H1 (cell line): ENCODE measurements around the gene TOM1. TPM values are rescaled to one million over a fixed set of nuclear protein-coding genes. Genes with fewer than 3 reads are reported as not detected.

ENCODE experiments used
- CTCF ChIA-PET: fragments of 300-600 bp; sonication (Branson Sonifier 250); formaldehyde crosslinking; loops from one replicate; lab custom pipeline; 2021; ENCODE audit not compliant: partially characterized antibody; lab: Charles Lee
- POLR2A ChIA-PET: fragments of 300-600 bp; sonication (Branson Sonifier 250); formaldehyde crosslinking; loops from one replicate; lab custom pipeline; 2021; ENCODE audit warnings: inconsistent platforms; ENCODE audit not compliant: partially characterized antibody; lab: Charles Lee
- DNase-seq, 2 experiments: peaks; one replicate each; pipeline versions ENCODE4 v3.0.0 to v3.0.0-alpha.2; 2010 to 2022; ENCODE audit warnings: low spot score in 2 of 2, low read depth in 1 of 2, mixed read lengths in 1 of 2
- FAIRE-seq: peaks from 2 replicates; lab custom pipeline; 2011; peaks lifted over from hg19 to GRCh38; lab: Jason Lieb, UNC
- H2AFZ ChIP-seq: 2 replicates; pipeline ENCODE4 v1.8.1; 2012; ENCODE audit warnings: low read length, inconsistent platforms
- H2AK5ac ChIP-seq: 2 replicates; pipeline ENCODE4 v1.6.1; 2013; ENCODE audit warnings: low read depth, low read length
- H2BK120ac ChIP-seq: replicated peaks from 2 replicates; pipeline ENCODE3; 2013; ENCODE audit warnings: low read depth, low read length, inconsistent platforms
- H2BK12ac ChIP-seq: 2 replicates; pipeline ENCODE4 v1.6.1; 2013; ENCODE audit warnings: low read depth, low read length
- H2BK15ac ChIP-seq: 2 replicates; pipeline ENCODE4 v1.6.1; 2013; ENCODE audit warnings: low read length
- H2BK20ac ChIP-seq: 2 replicates; pipeline ENCODE4 v1.6.1; 2013; ENCODE audit warnings: low read length
- H2BK5ac ChIP-seq: 2 replicates; pipeline ENCODE4 v1.6.1; 2013; ENCODE audit warnings: low read depth, low read length
- H3K14ac ChIP-seq: 2 replicates; pipeline ENCODE4 v1.6.1; 2013; ENCODE audit warnings: inconsistent platforms; ENCODE audit not compliant: insufficient read length
- H3K18ac ChIP-seq: 2 replicates; pipeline ENCODE4 v1.6.1; 2013; ENCODE audit warnings: low read length; ENCODE audit errors: extremely low read depth
- H3K23ac ChIP-seq: 2 replicates; pipeline ENCODE4 v1.6.1; 2013; ENCODE audit warnings: inconsistent platforms; ENCODE audit not compliant: insufficient read length
- H3K23me2 ChIP-seq: 2 replicates; pipeline ENCODE4 v1.6.1; 2013; ENCODE audit warnings: low read depth, low read length
- H3K27ac ChIP-seq: 2 replicates; pipeline ENCODE4 v1.6.1; 2011; ENCODE audit warnings: low read depth, low read length, inconsistent platforms
- H3K27me3 ChIP-seq, 4 experiments: replicated peaks in 1 of 4; 1 replicate in 1 of 4; 2 replicates in 3 of 4; pipeline versions ENCODE4 v1.6.1 to v1.8.1; 2011 to 2013; ENCODE audit warnings: low read length in 3 of 4, mild to moderate bottlenecking in 3 of 4, inconsistent platforms in 2 of 4, mixed read lengths in 2 of 4, moderate library complexity in 1 of 4; ENCODE audit not compliant: control insufficient read depth in 3 of 4, insufficient read depth in 3 of 4; ENCODE audit errors: extremely low read depth in 1 of 4
- H3K36me3 ChIP-seq, 4 experiments: 2 replicates each; pipeline versions ENCODE4 v1.6.1 to v1.8.1; 2011 to 2013; ENCODE audit warnings: mild to moderate bottlenecking in 4 of 4, low read length in 3 of 4, moderate library complexity in 2 of 4, control low read depth in 1 of 4, inconsistent platforms in 1 of 4; ENCODE audit not compliant: insufficient read depth in 4 of 4, control insufficient read depth in 2 of 4
- H3K4ac ChIP-seq: replicated peaks from 2 replicates; pipeline ENCODE3; 2013; ENCODE audit warnings: low read length, low read depth, mixed read lengths, inconsistent platforms; ENCODE audit not compliant: insufficient read length
- H3K4me1 ChIP-seq, 4 experiments: replicated peaks in 1 of 4; 1 replicate in 1 of 4; 2 replicates in 3 of 4; pipeline versions ENCODE4 v1.6.1 to v1.8.1; 2011 to 2013; ENCODE audit warnings: low read length in 3 of 4, inconsistent platforms in 2 of 4, mixed read lengths in 1 of 4; ENCODE audit not compliant: insufficient read depth in 4 of 4, control insufficient read depth in 3 of 4
- H3K4me2 ChIP-seq, 2 experiments: 2 replicates each; pipeline versions ENCODE4 v1.6.1 to v1.8.1; 2011 to 2013; ENCODE audit warnings: low read depth in 2 of 2, low read length in 2 of 2, control low read depth in 1 of 2, inconsistent platforms in 1 of 2, mild to moderate bottlenecking in 1 of 2; ENCODE audit not compliant: insufficient read depth in 1 of 2
- H3K4me3 ChIP-seq, 4 experiments: fragments of 200-600, 300-600 bp in 1 of 4; sonication (generic), shearing (Covaris generic), sonication (Bioruptor Twin) in 1 of 4; 2 replicates each; pipeline versions ENCODE4 v1.5.1 to v1.8.1; 2011 to 2016; ENCODE audit warnings: low read length in 4 of 4, low read depth in 3 of 4, control low read depth in 2 of 4, inconsistent platforms in 2 of 4, mild to moderate bottlenecking in 2 of 4, mixed read lengths in 1 of 4, moderate library complexity in 1 of 4; ENCODE audit not compliant: insufficient read depth in 2 of 4; ENCODE audit errors: extremely low read depth in 1 of 4
- H3K56ac ChIP-seq: replicated peaks from 2 replicates; pipeline ENCODE3; 2013; ENCODE audit warnings: low read depth, mild to moderate bottlenecking, mixed read lengths, low read length, inconsistent platforms; ENCODE audit not compliant: insufficient read length
- H3K79me1 ChIP-seq: 2 replicates; pipeline ENCODE4 v1.6.1; 2013; ENCODE audit warnings: low read depth, low read length, control low read depth
- H3K79me2 ChIP-seq, 2 experiments: 2 replicates each; pipeline versions ENCODE4 v1.6.1 to v1.8.1; 2012 to 2013; ENCODE audit warnings: low read length in 2 of 2, mild to moderate bottlenecking in 2 of 2, inconsistent platforms in 1 of 2; ENCODE audit not compliant: insufficient read depth in 2 of 2, control insufficient read depth in 1 of 2
- H3K9ac ChIP-seq, 4 experiments: replicated peaks in 1 of 4; 1 replicate in 1 of 4; 2 replicates in 3 of 4; pipeline versions ENCODE4 v1.6.1 to v1.8.1; 2011 to 2013; ENCODE audit warnings: low read depth in 3 of 4, low read length in 3 of 4, control low read depth in 2 of 4, mild to moderate bottlenecking in 2 of 4, moderate library complexity in 2 of 4, inconsistent platforms in 1 of 4; ENCODE audit errors: extremely low read depth in 1 of 4
- H3K9me3 ChIP-seq, 2 experiments: 2 replicates each; pipeline versions ENCODE4 v1.6.1 to v1.8.1; 2012 to 2013; ENCODE audit warnings: mild to moderate bottlenecking in 2 of 2, moderate library complexity in 2 of 2, control low read depth in 1 of 2, inconsistent platforms in 1 of 2, low read depth in 1 of 2, low read length in 1 of 2, mixed read lengths in 1 of 2; ENCODE audit not compliant: insufficient read depth in 2 of 2
- H4K20me1 ChIP-seq, 2 experiments: replicated peaks in 1 of 2; 2 replicates each; pipeline versions ENCODE3 to v1.8.1; 2011 to 2013; ENCODE audit warnings: inconsistent platforms in 2 of 2, low read length in 2 of 2, mild to moderate bottlenecking in 1 of 2; ENCODE audit not compliant: insufficient read depth in 2 of 2, control insufficient read depth in 1 of 2
- H4K5ac ChIP-seq: 2 replicates; pipeline ENCODE4 v1.6.1; 2013; ENCODE audit warnings: low read length, low read depth, mixed read lengths, inconsistent platforms; ENCODE audit not compliant: insufficient read length
- H4K8ac ChIP-seq: 2 replicates; pipeline ENCODE4 v1.8.0; 2013; ENCODE audit warnings: mild to moderate bottlenecking, moderate library complexity, low read length, inconsistent platforms; ENCODE audit not compliant: insufficient read depth; ENCODE audit errors: extremely low read depth
- H4K91ac ChIP-seq: replicated peaks from 2 replicates; pipeline ENCODE3; 2013; ENCODE audit warnings: low read length, mixed read lengths, inconsistent platforms; ENCODE audit not compliant: insufficient read length
- CEBPB ChIP-seq: IDR thresholded peaks from 2 replicates; pipeline ENCODE4 v1.6.1; 2012; ENCODE audit warnings: low read depth, low read length
- HDAC6 ChIP-seq: IDR thresholded peaks from one replicate; pipeline ENCODE4 v1.7.1; 2012; ENCODE audit warnings: low read depth, mild to moderate bottlenecking, inconsistent platforms, low read length, moderate library complexity
- NANOG ChIP-seq: IDR thresholded peaks from 2 replicates; pipeline ENCODE4 v1.6.1; 2011; ENCODE audit warnings: low read length, low read depth, mild to moderate bottlenecking, inconsistent platforms; ENCODE audit not compliant: insufficient read depth, poor library complexity, severe bottlenecking
- POLR2A ChIP-seq, 2 experiments: IDR thresholded peaks; 1 replicate in 1 of 2; 2 replicates in 1 of 2; pipeline ENCODE4 v1.6.1; 2011; ENCODE audit warnings: low read depth in 2 of 2, low read length in 2 of 2, mild to moderate bottlenecking in 2 of 2; ENCODE audit errors: control extremely low read depth in 1 of 2
- WGBS, 2 experiments: shearing (Covaris generic) in 1 of 2; methylation state at CpG; one replicate each; pipeline versions ENCODE4 v1.1.6 to v1.1.7; 2013 to 2015; ENCODE audit warnings: low lambda C conversion rate in 2 of 2, mixed read lengths in 2 of 2, inconsistent platforms in 1 of 2, low coverage in 1 of 2, missing lambda C conversion rate in 1 of 2; ENCODE audit not compliant: insufficient replicate concordance in 2 of 2, insufficient coverage in 1 of 2, insufficient read length in 1 of 2; ENCODE audit errors: extremely low coverage in 1 of 2, missing lambda C conversion rate in 1 of 2; 5-methylcytosine and 5-hydroxymethylcytosine counted together
- polyA plus RNA-seq, 7 experiments: library from polyadenylated mRNA; depleted of rRNA in 3 of 7; stranded (reverse) in 5 of 7; unstranded in 2 of 7; fragments of >200 nt in 5 of 7; fragments of 200-250 nt in 2 of 7; gene quantifications; 1 replicate in 5 of 7; 2 replicates in 1 of 7; 4 replicates in 1 of 7; pipeline versions ENCODE4 v1.2.1 to v1.2.3, GENCODE V29; 2011 to 2013; ENCODE audit warnings: missing spikeins in 2 of 7, mixed read lengths in 2 of 7
- total RNA-seq: library from RNA; stranded (reverse); fragmentation: NEBNext Ultra II Directional; extraction: Animal tissue kit (Norgen Biotek cat#: 25700); gene quantifications from 2 replicates; pipeline ENCODE4 v1.2.1, GENCODE V29; 2021
- TF ChIP-seq, protein P1 (sequence below): IDR thresholded peaks from 2 replicates; pipeline ENCODE4 v1.6.1; 2012; ENCODE audit warnings: low read length, inconsistent platforms

TOM1 gene
- total and polyA plus RNA-seq, 2 of the 8 experiments (the other 6 are each of a cell fraction or from before 2014, with no cell fraction given): 25.1 to 39.2 TPM

- Histone ChIP-seq H2AFZ (no peak overlapping the region), H3K9ac (no peak overlapping the region), H2AK5ac (no peak overlapping the region), H4K91ac (no peak overlapping the region), H3K27ac (no peak overlapping the region), H4K8ac (no peak overlapping the region), H4K5ac (no peak overlapping the region), H3K18ac (no peak overlapping the region), H3K23ac (no peak overlapping the region), H3K4ac (no peak overlapping the region), H3K4me1 (peaks cover 8 to 13% (median 10%) of the 10 kb centered on the region in 4 experiments), H3K9me3 (no peaks in the 10 kb centered on the region), H3K79me1 (peaks cover 2% of the 10 kb centered on the region; the same call in 1 of the 2 replicates), H4K20me1 (no peaks in the 10 kb centered on the region), H3K4me2 (no peak overlapping the region; a peak in 1 of 4 replicates), H2BK12ac (no peak overlapping the region), H3K79me2 (peaks cover 0 to 4% of the 10 kb centered on the region in 2 experiments; a peak in 1 of 4 replicates), H3K36me3 (peaks cover 0 to 13% (median 2%) of the 10 kb centered on the region in 4 experiments; a peak in 2 of 8 replicates), H3K14ac (no peak overlapping the region), H2BK5ac (no peak overlapping the region), H2BK20ac (no peak overlapping the region), H3K4me3 (no peak overlapping the region), H3K27me3 (no peaks in the 10 kb centered on the region; a peak in 1 of 7 replicates), H3K56ac (no peak overlapping the region), H3K23me2 (peaks cover 6% of the 10 kb centered on the region; the same call in 1 of the 2 replicates), H2BK15ac (no peak overlapping the region), H2BK120ac (no peak overlapping the region)
- no peak for TF ChIP-seq NANOG
- TF ChIP-seq, protein P1, sequence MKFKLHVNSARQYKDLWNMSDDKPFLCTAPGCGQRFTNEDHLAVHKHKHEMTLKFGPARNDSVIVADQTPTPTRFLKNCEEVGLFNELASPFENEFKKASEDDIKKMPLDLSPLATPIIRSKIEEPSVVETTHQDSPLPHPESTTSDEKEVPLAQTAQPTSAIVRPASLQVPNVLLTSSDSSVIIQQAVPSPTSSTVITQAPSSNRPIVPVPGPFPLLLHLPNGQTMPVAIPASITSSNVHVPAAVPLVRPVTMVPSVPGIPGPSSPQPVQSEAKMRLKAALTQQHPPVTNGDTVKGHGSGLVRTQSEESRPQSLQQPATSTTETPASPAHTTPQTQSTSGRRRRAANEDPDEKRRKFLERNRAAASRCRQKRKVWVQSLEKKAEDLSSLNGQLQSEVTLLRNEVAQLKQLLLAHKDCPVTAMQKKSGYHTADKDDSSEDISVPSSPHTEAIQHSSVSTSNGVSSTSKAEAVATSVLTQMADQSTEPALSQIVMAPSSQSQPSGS: no peak
- no peak for TF ChIP-seq HDAC6
- no peak for TF ChIP-seq CEBPB
- TF ChIP-seq POLR2A (IDR thresholded peaks at IDR 0.05; ENCODE audit: control extremely low read depth in 1 of 2, low read depth in 2 of 2, low read length in 2 of 2): no peak
- ChIA-PET CTCF (interaction anchor here (0.8 to 6.4 kb wide), 3 partner anchors 32 to 154 kb away, joined by 3 to 39 read pairs (median 4); no protein-coding TSS in a partner anchor), POLR2A (interaction anchor here (1.3 to 57.4 kb wide), 4 partner anchors 8 to 31 kb away, joined by 4 to 1995 read pairs (median 5); partner anchors contain the start of gene MCM5)
- no peak for FAIRE-seq
- no peak for DNase-seq
- 88% methylated on average over 3 of the region's 3 CpGs; no CpG with 5 or more reads in 1 of the 2 experiments for WGBS, 2 experiments
Measured at GRCh38 chr22:35383679-35384071, 84.0 kb downstream of the TOM1 start.
